ENCODE results near the gene COL23A1.

The COL23A1 gene
- total RNA-seq, result 0 to 0.05 (median 0) reads per million in 3 experiments

GRCh38 chr5:178590141-178590923, at the start of gene COL23A1:
TSS of gene COL23A1 (minus strand) at chr5:178590393.
- peak; percentile 12 for DNase-seq

GRCh38 chr5:178637356-178638074, 47.3 kb upstream of the COL23A1 start:
- no peak for DNase-seq

- DNase-seq, result no peak
These were observed 42.1 kb upstream of the COL23A1 start for GRCh38 chr5:178632285-178632684.

GRCh38 chr5:178630951-178631350, 40.8 kb upstream of the COL23A1 start:
- DNase-seq, result no peak

- DNase-seq, result no peak
These were observed 40.3 kb upstream of the COL23A1 start for GRCh38 chr5:178630475-178630930.

- DNase-seq, result no peak
These were observed 37.0 kb upstream of the COL23A1 start for GRCh38 chr5:178627259-178627598.

GRCh38 chr5:178626484-178627258, 36.5 kb upstream of the COL23A1 start, which contains the start of gene CLK4:
TSS of gene CLK4 (minus strand) at chr5:178627050. CDS start at chr5:178623416, 3,634 bp downstream.
- peak; percentile 96 for DNase-seq

- DNase-seq, result no peak
These were observed 35.7 kb upstream of the COL23A1 start for GRCh38 chr5:178625679-178626483.

- DNase-seq, result no peak
These were observed 34.7 kb upstream of the COL23A1 start for GRCh38 chr5:178624631-178625546.

- no peak for DNase-seq
These were observed 32.6 kb upstream of the COL23A1 start for GRCh38 chr5:178622679-178623247.

GRCh38 chr5:178619390-178619789, 29.2 kb upstream of the COL23A1 start:
- DNase-seq, result no peak

- DNase-seq, result no peak
These were observed 22.1 kb upstream of the COL23A1 start for GRCh38 chr5:178612299-178612698.

- DNase-seq, result no peak
These were observed 16.1 kb upstream of the COL23A1 start for GRCh38 chr5:178606269-178606668.

- no peak for DNase-seq
These were observed 15.6 kb upstream of the COL23A1 start for GRCh38 chr5:178605788-178606187.

GRCh38 chr5:178602752-178603151, 12.6 kb upstream of the COL23A1 start:
- DNase-seq, result no peak

- no peak for DNase-seq
These were observed 5.6 kb upstream of the COL23A1 start for GRCh38 chr5:178595750-178596149.

GRCh38 chr5:178595150-178595549, 5.0 kb upstream of the COL23A1 start:
- DNase-seq, result no peak

- DNase-seq, result no peak
These were observed 781 bp upstream of the COL23A1 start for GRCh38 chr5:178590924-178591423.

GRCh38 chr5:178589180-178590140, 733 bp downstream of the COL23A1 start:
- no peak for DNase-seq
